Measurements from ENCODE around the gene CERS6.
"Not testable (repeated sequence)": the region's sequence is repeated elsewhere in the genome, so short reads cannot be mapped to it uniquely, and the experiment has no call there.

The CERS6 gene

GRCh38 chr2:168469281-168469988, 13.4 kb downstream of the CERS6 start:
- peak; percentile 49 for DNase-seq

GRCh38 chr2:168470320-168471162, 14.5 kb downstream of the CERS6 start:
- DNase-seq: no peak

- DNase-seq: no peak
These were observed 15.0 kb downstream of the CERS6 start for GRCh38 chr2:168471163-168471475.

GRCh38 chr2:168475636-168476035, 19.6 kb downstream of the CERS6 start:
- DNase-seq: no peak

GRCh38 chr2:168478206-168478605, 22.1 kb downstream of the CERS6 start:
- no peak for DNase-seq

GRCh38 chr2:168480356-168480755, 24.3 kb downstream of the CERS6 start:
- no peak for DNase-seq

GRCh38 chr2:168480825-168481585, 24.9 kb downstream of the CERS6 start:
- DNase-seq: no peak

- DNase-seq: no peak
These were observed 26.2 kb downstream of the CERS6 start for GRCh38 chr2:168482269-168482668.

GRCh38 chr2:168482952-168483831, 27.1 kb downstream of the CERS6 start:
- DNase-seq: no peak

GRCh38 chr2:168486477-168486876, 30.4 kb downstream of the CERS6 start:
- no peak for DNase-seq

- DNase-seq: peak; percentile 62
These were observed 34.2 kb downstream of the CERS6 start for GRCh38 chr2:168490015-168490874.

GRCh38 chr2:168490946-168491605, 35.0 kb downstream of the CERS6 start:
- no peak for DNase-seq

GRCh38 chr2:168491728-168492127, 35.7 kb downstream of the CERS6 start:
- DNase-seq: not testable (repeated sequence)

GRCh38 chr2:168493219-168493618, 37.1 kb downstream of the CERS6 start:
- DNase-seq: not testable (repeated sequence)

GRCh38 chr2:168494190-168494711, 38.2 kb downstream of the CERS6 start:
- DNase-seq: no peak

GRCh38 chr2:168495524-168495923, 39.5 kb downstream of the CERS6 start:
- no peak for DNase-seq

- DNase-seq: no peak
These were observed 40.8 kb downstream of the CERS6 start for GRCh38 chr2:168496906-168497305.

GRCh38 chr2:168499500-168499899, 43.4 kb downstream of the CERS6 start:
- DNase-seq: no peak

- DNase-seq: no peak
These were observed 44.4 kb downstream of the CERS6 start for GRCh38 chr2:168500516-168500915.

GRCh38 chr2:168501466-168502065, 45.5 kb downstream of the CERS6 start:
- no peak for DNase-seq
